Occipital lobe (tissue), 2 donors: Measurements from ENCODE around the gene SAMD4A. TPM values are rescaled to one million over a fixed set of nuclear protein-coding genes. Genes with fewer than 3 reads are reported as not detected.

Experiments used
- DNase-seq: peaks from one replicate; lab custom pipeline; 2025; lab: John Stamatoyannopoulos, UW
- total RNA-seq: library from RNA; depleted of rRNA; stranded (reverse); fragments of >200 nt; gene quantifications from one replicate; pipeline ENCODE4 v1.2.3, GENCODE V29; 2014

SAMD4A gene
- total RNA-seq, 1 donor from 2014 or later: 17.3 TPM

DNA sequence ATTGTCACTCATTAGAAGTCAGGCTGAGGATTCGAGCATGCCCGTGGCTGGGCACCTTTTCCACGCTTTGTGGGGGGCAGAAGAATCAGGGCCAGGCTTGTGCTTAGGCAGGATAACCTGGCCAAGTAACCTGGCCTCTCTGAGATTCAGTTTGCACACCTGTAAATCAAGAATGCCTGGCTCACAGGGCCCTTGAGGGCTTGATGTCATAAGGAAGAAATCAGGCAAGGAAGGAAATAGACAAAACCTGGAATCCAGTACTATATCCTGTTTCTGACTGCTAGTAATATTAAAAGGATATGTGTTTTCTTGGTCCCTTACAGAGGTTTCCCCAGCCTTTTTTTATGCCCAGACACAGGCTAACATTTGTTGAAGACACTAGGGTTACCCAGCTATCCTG is 91.9 kb downstream of the SAMD4A start:
- no peak for DNase-seq

DNA sequence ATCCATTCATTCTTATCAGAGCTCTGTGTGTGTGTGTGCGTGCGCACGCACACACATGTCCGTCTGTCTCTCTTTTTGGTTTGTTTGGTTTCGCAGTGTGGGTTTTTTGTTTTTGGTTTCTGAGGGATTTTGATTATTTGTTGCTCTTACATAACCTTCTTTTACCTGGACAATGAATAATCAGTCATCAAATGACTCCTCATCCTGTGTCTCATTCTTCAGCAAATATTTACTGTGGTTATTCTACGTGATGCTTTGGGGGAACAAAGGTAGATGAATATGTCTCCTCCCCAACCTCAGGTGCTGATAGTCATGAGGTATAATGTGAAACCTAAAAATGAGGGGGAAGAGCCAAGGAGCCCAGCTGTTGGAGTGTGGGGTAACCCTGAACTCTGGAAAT is 92.4 kb downstream of the SAMD4A start:
- DNase-seq: no peak

DNA sequence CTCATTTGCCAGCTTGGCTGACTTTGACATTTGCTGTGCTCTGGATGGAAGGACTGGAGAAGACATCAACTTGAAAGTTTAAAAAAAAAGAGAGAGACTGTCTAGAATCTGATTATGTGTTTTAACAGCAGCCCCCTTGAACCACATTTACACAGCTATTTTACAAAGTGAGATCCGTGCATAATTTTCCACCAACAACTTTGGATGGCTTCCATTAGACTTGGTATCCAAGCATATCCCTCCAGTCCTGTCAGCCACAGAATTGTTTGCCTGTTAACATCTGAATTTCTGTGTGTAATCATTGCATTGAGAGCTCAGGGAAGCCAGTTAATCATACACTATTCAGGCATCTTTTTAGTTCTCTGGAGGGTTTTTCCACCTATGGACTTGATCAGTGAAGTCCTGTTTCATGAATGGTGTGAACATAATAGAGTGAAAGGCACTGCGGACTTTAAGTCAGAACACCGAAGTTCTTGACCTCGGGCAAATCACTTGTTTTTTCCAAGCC is 93.7 kb downstream of the SAMD4A start:
- no peak for DNase-seq

DNA sequence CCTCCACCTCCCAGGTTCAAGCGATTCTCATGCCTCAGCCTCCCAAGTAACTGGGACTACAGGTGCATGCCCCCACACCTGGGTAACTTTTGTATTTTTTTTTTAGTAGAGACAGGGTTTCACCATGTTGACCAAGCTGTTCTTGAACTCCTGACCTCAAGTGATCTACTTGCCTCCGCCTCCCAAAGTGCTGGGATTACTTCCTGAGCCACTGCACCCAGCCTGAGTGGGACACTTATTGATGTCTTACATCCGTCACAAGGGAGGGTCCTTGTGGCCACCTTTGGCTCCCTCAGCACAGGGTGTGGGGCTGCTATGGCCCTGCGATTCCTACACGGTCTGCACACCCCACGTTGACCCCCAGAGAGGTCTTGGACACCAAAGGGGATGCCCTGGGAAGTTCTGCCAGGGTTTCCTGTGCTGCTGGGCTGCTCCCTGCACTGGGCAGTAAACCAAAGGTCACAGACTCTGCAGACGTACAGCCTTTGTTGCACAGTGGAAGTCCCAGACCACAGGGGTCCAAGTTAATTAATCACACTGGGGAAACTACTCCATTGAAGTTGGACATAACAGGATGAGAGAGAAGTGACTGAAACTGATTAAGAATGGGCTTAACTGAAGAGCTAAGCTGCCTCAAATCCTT is 95.7 kb downstream of the SAMD4A start:
- DNase-seq: no peak

DNA sequence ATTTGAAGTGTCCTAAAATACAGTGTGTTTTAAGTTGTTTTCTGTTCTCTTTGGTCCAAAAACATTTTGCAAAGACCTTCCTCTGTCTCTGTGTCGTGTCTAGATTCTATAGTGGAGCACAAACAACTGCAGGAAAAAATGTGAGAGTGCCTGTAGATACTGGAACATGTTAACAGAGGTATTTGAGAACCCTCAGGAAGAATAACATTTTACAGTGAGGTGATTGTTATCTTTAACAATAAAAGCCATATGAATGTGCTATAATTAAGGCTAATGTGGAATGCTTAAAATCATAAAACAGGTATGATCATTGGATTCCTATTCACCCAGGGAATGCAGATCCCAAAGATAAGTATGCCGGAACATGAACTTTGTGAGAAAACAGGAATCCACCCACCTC is 98.0 kb downstream of the SAMD4A start:
- DNase-seq: no peak

DNA sequence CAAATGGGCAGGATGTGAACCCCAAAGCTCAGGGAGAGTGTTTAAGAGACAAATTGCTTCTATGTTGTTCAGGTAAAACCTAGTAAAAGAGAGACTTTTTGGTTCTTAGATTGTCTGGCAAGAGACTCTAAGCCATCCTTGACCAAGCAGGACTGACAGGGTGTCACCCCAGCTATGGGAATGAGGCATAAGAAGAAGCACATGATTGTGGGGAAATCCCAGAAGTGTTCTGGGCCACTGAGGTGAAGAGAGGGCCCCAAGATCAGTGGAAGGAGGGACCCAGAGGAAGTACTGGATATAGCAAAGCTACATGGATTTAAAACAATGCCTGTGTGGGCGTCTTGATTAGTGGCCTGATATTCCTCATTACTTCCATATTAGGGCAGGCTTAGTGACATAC is 99.0 kb downstream of the SAMD4A start:
- no peak for DNase-seq

DNA sequence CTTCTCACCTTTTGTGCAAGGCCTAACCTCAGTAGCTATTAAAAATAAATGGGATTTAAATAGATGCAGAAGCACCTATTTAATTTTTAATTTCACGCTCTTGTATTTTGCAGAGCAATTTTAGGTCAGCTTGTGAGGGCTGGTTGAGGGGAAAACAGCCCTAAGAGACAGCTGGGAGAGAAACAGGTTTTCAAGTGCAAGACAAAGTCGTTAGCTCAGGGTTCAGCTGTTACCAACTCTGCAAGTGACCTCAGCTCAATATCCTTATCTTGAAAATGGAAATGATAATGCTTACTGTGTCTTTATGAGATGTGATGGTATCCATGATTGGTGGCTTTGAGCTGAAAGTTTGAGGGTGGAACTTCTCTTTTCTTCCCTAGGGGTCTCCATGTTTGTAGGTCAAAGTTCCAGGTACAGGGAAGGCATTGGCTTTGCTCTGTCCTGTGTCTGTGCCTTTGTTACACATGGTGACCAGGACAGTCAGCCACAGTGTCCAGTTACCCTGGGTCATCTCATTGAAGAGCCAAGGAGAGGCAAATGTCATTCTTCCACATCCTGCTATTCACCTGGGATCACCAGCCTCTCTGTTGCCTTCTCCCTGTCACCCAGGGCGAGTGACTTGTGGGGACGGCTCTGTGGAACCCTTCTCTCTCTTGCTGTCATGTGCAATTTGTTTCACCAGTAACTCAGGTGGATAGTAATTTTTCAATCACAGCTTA is 100.3 kb downstream of the SAMD4A start:
- DNase-seq: no peak

DNA sequence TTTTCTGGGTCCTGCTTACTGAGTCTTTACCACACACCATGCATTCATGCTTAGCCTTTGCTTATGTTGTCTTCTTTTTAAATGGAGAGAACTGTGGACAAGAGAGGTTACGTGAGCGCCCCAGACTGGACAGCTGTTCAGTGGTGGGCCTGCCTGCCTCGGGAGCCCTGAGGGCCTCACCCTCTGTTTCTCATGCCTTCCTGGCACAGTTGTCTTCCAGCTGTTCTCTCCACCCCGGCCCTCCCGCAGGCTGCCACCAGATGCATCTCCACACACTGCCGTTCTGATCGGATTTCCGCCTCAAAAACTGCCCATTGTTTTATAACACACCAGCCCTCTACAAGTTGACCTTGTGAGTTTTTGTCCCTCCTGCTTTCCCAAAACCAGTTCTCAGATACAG is 100.8 kb downstream of the SAMD4A start:
- DNase-seq: no peak

DNA sequence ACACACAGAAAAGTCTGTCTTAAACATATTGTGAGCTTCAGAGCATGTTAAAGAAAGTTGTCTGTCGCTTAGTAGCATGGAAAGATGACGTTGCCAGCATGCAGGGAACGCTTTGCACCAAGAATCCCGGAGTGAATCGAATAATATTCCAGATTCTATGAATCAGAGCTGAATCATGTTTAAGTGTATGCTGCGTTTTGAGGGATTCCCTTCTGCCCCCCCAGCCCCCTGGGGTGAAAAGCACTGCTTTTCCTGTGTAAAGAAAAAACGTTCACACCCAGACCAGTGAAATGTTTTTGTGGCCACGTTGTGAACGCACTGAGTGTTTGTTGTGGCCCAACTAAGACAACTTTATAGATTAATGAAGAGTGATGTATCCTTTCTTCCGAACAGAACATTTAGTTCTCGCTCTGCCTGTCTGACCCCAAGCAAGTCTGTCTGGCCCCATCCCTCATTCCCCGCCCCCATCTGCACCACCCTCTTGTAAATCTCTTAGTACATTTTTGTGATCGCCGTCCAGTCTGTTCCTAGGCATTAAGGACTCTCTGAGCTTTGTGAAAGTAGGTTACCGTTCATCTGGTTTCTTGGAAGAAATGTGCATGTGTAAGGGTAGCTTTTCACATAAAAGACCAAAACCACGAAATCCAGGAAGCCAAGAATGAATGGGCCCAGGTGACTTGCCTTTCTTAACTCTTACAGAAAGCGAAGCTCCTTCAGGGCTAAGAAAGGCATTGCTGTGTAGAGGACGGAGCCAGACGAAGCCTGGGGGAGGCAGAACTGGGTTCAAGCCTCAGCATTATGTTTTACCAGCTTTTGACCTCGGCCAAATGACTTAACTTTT is 103.0 kb downstream of the SAMD4A start:
- DNase-seq: no peak

DNA sequence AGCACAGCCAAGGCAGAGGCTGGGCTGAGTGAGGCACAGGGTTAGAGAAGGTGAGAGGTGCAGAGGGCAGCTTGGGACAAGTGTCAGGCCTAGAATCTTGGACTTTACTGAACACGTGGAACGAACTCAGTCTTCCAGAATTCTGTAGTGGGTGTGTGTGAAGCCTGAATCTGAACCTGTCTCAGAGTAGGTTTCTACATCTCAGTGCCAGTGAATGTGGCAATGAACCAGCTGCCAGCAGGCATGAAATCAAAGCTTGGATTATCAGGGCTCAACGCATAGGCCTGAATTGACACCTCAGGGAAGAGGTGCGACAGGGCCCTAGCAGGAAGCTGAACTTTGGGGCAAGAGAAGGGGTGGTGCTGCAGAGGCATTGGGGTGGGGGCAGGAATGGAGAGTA is 104.6 kb downstream of the SAMD4A start:
- DNase-seq: no peak

DNA sequence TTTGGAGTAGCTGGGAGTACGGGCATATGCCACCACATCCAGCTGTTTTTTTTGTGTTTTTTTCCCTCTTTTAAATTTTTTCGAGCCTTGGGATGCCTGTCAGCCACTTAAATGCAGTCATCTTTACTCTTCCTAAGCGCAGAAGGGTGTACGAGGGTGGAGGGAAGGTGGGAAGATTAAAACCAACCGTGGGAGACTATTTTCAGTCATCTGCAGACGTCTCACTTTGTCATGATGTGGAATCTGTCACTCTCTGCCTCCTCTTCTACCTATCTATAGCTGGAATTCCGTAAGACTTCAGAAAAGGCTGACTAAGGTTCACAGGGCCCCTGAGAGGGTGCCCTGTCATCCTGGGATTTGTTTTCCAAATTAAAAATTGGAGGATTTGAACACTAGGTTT is 105.3 kb downstream of the SAMD4A start:
- DNase-seq: no peak

DNA sequence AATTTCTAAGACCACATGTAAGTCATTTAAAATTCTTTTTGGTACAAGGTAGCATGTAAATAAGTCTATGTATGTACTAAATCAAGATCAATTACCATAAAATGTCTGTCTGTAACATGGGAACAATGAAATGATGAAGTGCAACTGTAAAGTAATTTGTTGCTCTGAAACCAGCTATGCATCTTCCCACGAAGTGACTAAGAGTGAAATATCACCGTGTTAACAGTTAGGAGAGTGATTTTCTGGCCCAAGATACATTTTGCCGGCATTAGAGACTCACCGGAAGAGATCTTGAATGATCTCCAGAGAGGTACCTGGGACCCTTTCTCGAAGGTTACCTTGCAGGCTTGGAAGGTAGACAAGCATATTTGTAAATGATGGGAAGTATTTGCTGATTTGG is 105.8 kb downstream of the SAMD4A start:
- DNase-seq: no peak

DNA sequence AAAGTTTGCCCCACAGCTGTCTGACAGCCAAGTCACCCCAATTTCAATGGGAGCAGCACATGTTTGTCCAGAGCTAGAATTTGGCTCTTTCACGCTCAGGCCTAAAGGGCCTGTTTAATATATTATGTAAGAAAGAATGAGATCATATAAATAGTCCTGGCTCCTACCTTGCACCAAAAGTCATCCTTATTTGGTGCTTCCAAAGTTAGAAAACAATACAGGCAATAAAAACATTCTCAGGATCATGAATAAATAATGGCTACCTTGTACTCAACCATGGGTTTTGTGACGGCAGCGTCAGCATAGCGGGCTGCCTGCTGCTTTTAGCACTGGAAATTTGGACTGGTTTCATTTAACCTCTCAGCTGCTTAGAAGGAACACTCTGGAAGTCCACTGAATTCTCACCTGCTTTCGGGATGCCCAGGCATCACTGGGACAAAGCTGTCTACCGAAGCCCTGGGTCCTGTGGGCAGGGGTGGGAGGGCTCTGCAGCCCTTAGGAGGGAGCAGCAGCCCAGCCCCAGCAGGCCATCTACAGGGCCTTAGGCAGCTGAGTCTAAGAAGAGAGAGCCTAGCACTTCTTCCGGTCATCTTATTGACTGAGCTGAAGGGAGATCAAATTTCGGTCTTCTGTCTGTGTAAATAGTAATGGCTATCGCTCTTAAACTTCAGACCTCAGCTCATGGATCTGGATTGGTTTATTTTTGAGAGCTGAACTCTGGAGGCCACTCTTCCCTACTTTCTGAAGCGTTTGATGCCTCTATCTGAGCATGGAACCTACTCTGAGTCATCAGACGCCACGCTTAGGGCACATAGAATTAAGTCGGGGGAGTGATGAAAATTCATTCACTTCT is 106.5 kb downstream of the SAMD4A start:
- DNase-seq: no peak

DNA sequence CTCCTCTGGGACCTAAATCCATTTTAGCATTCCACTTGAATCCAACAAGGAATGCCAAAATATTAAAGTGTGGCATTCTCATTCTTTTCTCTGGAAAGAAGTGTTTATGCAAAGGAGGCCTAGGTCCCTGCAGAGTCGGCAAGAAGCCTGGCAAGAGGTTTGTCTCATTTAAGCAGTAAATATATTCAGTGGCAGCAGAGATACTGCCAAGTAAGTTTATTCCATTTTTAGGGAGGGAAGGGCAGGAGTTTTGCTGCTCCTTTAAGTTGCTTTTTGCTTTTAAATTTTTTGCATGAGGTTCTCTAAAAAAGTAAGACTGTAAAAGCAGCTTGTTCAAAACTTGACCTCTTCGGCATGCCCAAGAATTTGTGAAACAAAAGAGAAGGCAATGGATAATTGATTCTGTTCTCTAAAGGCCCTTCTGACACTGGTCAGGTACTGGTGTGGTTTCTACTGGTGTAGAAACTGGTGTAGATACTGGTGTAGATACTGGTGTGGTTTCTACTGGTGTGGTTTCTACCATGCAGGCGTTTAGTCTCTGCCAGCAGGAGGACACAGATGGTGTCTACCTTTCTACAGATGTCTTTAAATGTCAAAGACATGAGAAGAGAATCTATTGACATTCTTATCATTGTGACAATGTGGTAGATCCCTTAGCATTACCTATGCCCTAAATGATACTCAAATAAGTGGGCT is 107.3 kb downstream of the SAMD4A start:
- no peak for DNase-seq

DNA sequence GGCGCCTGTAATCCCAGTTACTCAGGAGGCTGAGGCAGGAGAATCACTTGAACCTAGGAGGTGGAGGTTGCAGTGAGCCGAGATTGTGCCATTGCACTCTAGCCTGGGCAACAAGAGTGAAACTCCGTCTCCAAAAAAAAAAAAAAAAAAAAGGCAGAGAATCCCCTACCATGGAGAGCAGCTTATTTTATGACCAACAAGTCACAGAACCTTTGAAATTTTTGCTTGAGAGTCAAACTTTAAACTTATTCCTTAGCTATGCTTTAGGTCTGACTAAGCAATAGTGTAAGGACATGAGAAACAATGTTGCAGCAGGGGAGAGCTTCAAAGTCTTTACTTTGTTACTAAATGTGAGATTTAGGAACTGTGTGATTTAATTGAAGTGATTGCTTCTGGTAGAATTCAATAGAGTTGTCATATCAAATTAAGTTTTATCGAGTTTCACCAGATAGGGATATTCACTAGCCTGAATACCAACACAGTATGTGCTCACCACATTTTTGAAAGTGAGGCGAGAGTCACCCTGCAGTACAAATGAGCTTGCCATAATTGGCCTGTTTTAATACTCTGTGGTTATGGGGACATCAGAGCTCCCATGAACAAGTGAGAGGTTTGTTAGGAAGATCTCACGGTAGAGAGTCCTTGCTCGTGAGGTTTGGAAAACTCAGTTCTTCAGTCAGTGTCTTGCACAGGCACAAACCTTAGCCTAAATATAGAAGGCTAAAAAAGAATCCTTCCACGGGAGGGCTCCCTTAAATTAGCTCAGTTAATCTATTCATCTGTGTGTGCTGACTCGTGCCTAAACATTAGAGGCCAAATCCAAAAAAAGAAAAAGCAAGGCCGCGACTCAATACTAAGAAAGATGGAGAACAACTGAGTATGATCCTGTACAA is 108.6 kb downstream of the SAMD4A start:
- DNase-seq: no peak

DNA sequence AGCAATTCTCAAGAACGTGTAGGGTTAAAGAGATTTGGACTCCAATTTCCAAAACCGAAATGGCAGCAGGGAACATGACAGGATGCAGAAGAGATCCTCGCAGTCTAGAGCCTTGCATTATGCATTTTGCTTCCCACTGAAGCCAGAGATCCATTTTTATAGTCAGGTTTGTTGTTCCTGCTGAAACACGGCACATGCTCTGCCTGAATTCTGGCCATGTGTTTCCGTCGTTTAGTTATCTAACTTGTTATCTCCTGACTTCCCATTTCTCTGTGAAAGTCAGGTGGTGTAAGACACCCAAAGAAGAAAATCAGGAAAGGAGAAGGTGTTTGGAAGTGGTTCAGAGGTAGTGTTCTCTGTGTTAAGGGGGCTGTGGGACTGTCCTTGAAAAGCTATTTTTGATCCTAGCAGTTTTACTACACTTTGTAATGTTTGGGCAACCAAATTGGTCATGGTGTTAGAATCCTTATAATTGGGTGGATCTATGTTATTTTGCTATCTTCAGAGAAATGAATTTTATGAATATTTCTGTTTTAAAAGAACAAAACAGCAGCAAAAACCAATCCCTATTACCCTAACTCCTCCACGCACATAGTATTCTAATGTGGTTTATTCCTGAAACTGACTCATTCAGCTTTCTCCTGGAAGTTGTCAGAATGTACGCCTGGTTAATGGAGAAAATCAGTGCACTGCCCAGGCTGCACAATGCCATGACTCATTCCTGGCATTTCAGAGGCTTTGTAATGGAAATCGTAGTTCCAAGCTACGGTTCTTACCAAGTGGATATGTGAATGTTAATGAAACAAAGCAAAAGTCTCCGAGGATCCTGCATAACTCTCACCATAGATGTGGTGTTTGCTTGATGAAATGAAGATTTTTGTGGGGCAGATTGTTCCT is 110.1 kb downstream of the SAMD4A start:
- peak; percentile 33 for DNase-seq

DNA sequence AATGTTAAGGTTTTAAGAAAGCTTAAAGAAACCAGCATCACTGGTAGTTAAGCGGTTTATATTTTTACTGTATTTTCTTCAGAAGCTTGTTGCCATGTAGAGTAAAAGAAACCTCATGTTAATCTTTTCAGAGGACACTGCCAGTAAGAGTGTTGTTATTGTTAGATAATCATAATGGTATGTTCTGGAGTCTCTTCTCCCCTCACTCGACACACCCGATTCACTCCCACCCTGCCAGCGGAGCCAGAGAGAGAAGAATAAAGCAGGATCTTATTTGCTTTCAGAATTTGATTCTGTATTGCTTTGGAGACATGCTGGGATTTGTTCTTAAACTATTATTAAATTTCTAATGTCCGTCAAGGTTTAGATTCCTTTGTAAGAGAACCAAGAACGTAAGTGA is 113.7 kb downstream of the SAMD4A start:
- no peak for DNase-seq

DNA sequence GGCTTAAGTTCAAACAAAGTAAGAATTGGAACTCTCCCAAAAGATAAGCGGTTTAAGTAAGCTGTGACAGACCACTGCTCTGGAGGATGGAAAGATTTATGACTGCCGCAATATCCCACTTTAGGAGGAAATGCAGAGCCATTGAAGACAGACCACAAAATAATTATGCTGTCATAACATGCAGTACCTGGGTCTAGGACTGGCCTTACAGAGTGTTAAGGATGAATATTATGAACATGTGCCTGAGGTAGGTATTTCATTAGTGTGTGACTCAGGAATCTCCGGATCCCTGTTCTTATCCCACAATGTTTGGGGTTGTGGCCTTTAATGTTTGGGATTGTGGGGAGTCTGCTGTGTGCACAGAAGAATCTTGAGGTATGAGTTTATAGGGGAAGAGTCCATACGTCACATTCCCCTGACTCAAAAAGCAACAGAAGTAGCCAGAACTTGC is 114.9 kb downstream of the SAMD4A start:
- DNase-seq: no peak

DNA sequence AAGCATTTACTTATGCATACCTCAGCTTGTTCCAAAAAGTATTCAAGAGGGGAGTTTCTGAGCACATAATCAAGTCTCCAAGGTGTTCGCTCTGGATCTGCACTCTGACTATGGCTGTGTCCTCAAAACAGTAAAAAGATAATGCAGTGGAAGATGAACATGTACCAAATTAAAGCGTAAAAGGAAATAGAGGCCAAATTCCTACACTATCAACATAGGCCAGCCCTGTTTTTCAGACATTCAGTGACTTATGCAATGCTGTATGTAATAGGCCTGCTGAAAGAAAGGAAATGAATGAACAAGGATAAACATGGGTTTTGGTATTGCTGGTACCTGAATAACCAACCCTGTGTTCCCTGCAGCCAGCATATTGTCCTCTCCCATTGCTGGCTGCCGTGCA is 115.7 kb downstream of the SAMD4A start:
- no peak for DNase-seq
